Esophagus squamous epithelium (tissue), 5 donors: ENCODE data around the gene TMEM185B. TPM values are rescaled to one million over a fixed set of nuclear protein-coding genes. Genes with fewer than 3 reads are reported as not detected.
"Not testable (repeated sequence)": the region's sequence is repeated elsewhere in the genome, so short reads cannot be mapped to it uniquely, and the experiment has no call there.

Experiments used
- DNase-seq: peaks from one replicate; lab custom pipeline; 2025; lab: John Stamatoyannopoulos, UW
- H3K27ac ChIP-seq, 4 donors: fragments of 200-600 bp; sonication (generic); one replicate each; pipeline ENCODE4 v1.5.1; 2016 to 2019; ENCODE audit warnings: mild to moderate bottlenecking in 1 of 4
- H3K27me3 ChIP-seq, 4 donors: fragments of 200-600 bp; sonication (generic); 1 replicate in 3 of 4; 2 replicates in 1 of 4; pipeline versions ENCODE4 v1.5.1 to v1.6.0; 2017 to 2021; ENCODE audit warnings: antibody characterized with exemption in 1 of 4
- H3K36me3 ChIP-seq, 3 donors: fragments of 200-600 bp; sonication (generic); one replicate each; pipeline ENCODE4 v1.5.1; 2016 to 2019
- H3K4me1 ChIP-seq, 3 donors: fragments of 200-600 bp; sonication (generic); one replicate each; pipeline ENCODE4 v1.5.1; 2017 to 2019
- H3K4me3 ChIP-seq, 4 donors: fragments of 200-600 bp; sonication (generic); 1 replicate in 3 of 4; 2 replicates in 1 of 4; pipeline ENCODE4 v1.5.1; 2016 to 2019; ENCODE audit warnings: mild to moderate bottlenecking in 2 of 4, moderate library complexity in 1 of 4
- H3K9me3 ChIP-seq, 3 donors: fragments of 200-600 bp; sonication (generic); one replicate each; pipeline ENCODE4 v1.5.1; 2016 to 2019
- POLR2A ChIP-seq, 4 donors: fragments of 450-650 bp; IDR thresholded peaks; one replicate each; pipeline ENCODE4 v1.6.1; 2017; ENCODE audit warnings: antibody characterized with exemption in 4 of 4, mild to moderate bottlenecking in 4 of 4, moderate library complexity in 3 of 4
- WGBS, 2 donors: methylation state at CpG; one replicate each; pipeline ENCODE4 v1.1.5; 2018; 5-methylcytosine and 5-hydroxymethylcytosine counted together
- intact Hi-C: fragments of 100-400 bp; cut with DNase I; formaldehyde crosslinking; loops from one replicate; pipeline ENCODE4 v1.15.0; 2022
- total RNA-seq, 4 donors: library from RNA; depleted of rRNA; stranded (reverse); fragments of >200 nt; gene quantifications; one replicate each; pipeline ENCODE4 v1.1.0, GENCODE V29; 2016
- TF ChIP-seq, protein P1 (sequence below), 6 experiments: fragments of 450-650 bp in 4 of 6; fragments of 200-600 bp in 2 of 6; sonication (generic) in 2 of 6; IDR thresholded peaks; one replicate each; pipeline ENCODE4 v1.5.1; 2016 to 2019; ENCODE audit warnings: antibody characterized with exemption in 6 of 6, mild to moderate bottlenecking in 4 of 6, moderate library complexity in 4 of 6
- donor health status: DM: yes; HTN: yes; CAD: no.

Gene TMEM185B
- total RNA-seq, 4 donors from 2014 or later, result 20.9 to 24.8 (median 23.3) TPM

DNA sequence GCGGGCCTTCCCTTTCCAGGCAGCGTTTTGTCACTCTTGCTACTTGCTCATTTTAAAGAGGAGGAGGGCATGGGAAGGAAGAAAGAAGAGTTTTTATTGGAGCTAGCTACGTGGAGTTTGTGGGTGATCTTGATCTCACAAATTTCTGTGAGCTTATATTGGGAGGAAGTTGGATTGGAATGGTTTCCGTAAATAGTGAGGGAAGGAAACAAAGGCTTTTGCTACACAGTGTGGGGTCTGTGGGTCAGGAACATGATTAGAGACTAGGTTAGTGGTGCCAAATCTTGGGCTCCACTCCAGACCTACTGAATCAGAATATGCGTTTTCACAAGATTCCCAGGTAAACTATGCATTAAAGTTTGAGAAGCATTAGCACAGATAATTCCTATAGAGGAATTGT lies 37.5 kb upstream of the TMEM185B start:
- Histone ChIP-seq H3K9me3 (peaks cover 0 to 7% (median 0%) of the 10 kb centered on the region in 3 donors), H3K27ac (no peak overlapping the region), H3K27me3 (no peaks in the 10 kb centered on the region), H3K36me3 (no peaks in the 10 kb centered on the region), H3K4me3 (no peak overlapping the region), H3K4me1 (peaks cover 0 to 79% (median 35%) of the 10 kb centered on the region in 3 donors)
- WGBS, 2 donors, result 68 to 81% methylated on average over 4 to 5 of the region's 5 CpGs
- intact Hi-C loops, result no loop called here
- no peak for TF ChIP-seq POLR2A (IDR thresholded peaks at IDR 0.05)
- DNase-seq, result no peak

GRCh38 chr2:120259939-120260338 lies 36.7 kb upstream of the TMEM185B start:
- H3K27me3 ChIP-seq, H3K36me3 ChIP-seq, H3K4me3 ChIP-seq, H3K9me3 ChIP-seq, DNase-seq, H3K27ac ChIP-seq, intact Hi-C loops: not testable (repeated sequence)
- WGBS, 2 donors, result no CpG with 5 or more reads among the region's 15 CpGs
- H3K4me1 ChIP-seq, result peaks cover 0 to 79% (median 39%) of the 10 kb centered on the region in 3 donors

- intact Hi-C loops, result no loop called here
- Histone ChIP-seq H3K4me1 (peaks cover 6 to 77% (median 51%) of the 10 kb centered on the region in 3 donors), H3K27ac (no peak overlapping the region), H3K4me3 (no peak overlapping the region), H3K36me3 (no peaks in the 10 kb centered on the region), H3K9me3 (peaks cover 0 to 7% (median 0%) of the 10 kb centered on the region in 3 donors), H3K27me3 (no peaks in the 10 kb centered on the region)
- no peak for TF ChIP-seq POLR2A (IDR thresholded peaks at IDR 0.05)
- TF ChIP-seq, protein P1, sequence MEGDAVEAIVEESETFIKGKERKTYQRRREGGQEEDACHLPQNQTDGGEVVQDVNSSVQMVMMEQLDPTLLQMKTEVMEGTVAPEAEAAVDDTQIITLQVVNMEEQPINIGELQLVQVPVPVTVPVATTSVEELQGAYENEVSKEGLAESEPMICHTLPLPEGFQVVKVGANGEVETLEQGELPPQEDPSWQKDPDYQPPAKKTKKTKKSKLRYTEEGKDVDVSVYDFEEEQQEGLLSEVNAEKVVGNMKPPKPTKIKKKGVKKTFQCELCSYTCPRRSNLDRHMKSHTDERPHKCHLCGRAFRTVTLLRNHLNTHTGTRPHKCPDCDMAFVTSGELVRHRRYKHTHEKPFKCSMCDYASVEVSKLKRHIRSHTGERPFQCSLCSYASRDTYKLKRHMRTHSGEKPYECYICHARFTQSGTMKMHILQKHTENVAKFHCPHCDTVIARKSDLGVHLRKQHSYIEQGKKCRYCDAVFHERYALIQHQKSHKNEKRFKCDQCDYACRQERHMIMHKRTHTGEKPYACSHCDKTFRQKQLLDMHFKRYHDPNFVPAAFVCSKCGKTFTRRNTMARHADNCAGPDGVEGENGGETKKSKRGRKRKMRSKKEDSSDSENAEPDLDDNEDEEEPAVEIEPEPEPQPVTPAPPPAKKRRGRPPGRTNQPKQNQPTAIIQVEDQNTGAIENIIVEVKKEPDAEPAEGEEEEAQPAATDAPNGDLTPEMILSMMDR (IDR thresholded peaks at IDR 0.05), result no peak
- no peak for DNase-seq
- 82 to 90% methylated on average over 6 of the region's 9 CpGs for WGBS, 2 donors
Measured at GRCh38 chr2:120258196-120258595, 35.0 kb upstream of the TMEM185B start.

DNA sequence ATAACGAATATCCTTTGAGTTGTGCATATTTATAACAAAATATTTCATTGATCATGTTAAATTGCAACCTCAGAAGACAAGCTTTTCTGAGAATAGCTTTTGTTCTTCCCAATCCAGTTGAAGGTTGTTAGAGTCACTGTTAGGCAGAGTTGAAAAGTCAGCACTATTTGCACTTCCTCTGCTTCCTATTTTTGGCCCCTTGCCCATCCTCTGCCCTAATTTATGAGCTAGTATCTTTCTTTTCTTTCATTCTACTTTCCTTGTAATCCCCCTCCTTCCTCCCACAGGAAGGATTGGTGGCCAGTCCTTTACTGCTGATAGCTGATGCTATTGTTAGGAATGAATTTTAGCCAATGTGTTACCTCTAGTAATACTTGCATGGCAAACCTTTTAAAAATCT lies 34.3 kb upstream of the TMEM185B start:
- Histone ChIP-seq H3K36me3 (no peaks in the 10 kb centered on the region), H3K4me1 (peaks cover 6 to 71% (median 50%) of the 10 kb centered on the region in 3 donors), H3K9me3 (peaks cover 0 to 7% (median 0%) of the 10 kb centered on the region in 3 donors), H3K4me3 (no peak overlapping the region), H3K27me3 (no peaks in the 10 kb centered on the region), H3K27ac (no peak overlapping the region)
- 31 to 35% methylated on average over 1 of the region's 1 CpG for WGBS, 2 donors
- TF ChIP-seq POLR2A (IDR thresholded peaks at IDR 0.05), result no peak
- TF ChIP-seq, protein P1 (IDR thresholded peaks at IDR 0.05), result no peak
- intact Hi-C loops, result no loop called here
- no peak for DNase-seq

DNA sequence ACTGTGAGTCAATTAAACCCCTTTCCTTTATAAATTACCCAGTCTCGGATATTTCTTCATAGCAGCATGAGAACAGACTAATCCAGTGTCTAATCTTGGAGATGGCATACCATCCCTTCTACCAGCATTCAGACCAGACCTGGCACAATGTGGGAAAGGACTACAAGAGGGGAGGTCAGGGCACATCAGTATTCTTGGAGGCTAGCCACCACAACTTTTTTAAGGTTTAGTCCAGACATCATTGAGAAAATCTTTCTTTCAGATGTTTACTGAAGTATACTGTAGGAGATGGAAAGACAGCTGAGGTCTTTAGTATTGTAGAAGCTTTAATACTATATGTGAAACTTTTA lies 33.4 kb upstream of the TMEM185B start:
- H3K36me3 ChIP-seq, result no peaks in the 10 kb centered on the region
- H3K9me3 ChIP-seq, result peaks cover 0 to 7% (median 0%) of the 10 kb centered on the region in 3 donors
- H3K4me3 ChIP-seq, result no peak overlapping the region
- H3K4me1 ChIP-seq, result peaks cover 6 to 68% (median 46%) of the 10 kb centered on the region in 3 donors
- H3K27me3 ChIP-seq, result no peaks in the 10 kb centered on the region
- 50 to 79% methylated on average over 1 of the region's 1 CpG for WGBS, 2 donors
- intact Hi-C loops, result no loop called here
- TF ChIP-seq, protein P1 (IDR thresholded peaks at IDR 0.05), result no peak
- TF ChIP-seq POLR2A (IDR thresholded peaks at IDR 0.05), result no peak
- no peak for DNase-seq
- H3K27ac ChIP-seq, result no peak overlapping the region

- 63 to 66% methylated on average over 9 of the region's 9 CpGs for WGBS, 2 donors
- peaks cover 6 to 65% (median 41%) of the 10 kb centered on the region in 3 donors for H3K4me1 ChIP-seq
- H3K27ac ChIP-seq, result no peak overlapping the region
- no peaks in the 10 kb centered on the region for H3K27me3 ChIP-seq
- H3K9me3 ChIP-seq, result peaks cover 0 to 7% (median 0%) of the 10 kb centered on the region in 3 donors
- TF ChIP-seq, protein P1 (IDR thresholded peaks at IDR 0.05), result no peak
- TF ChIP-seq POLR2A (IDR thresholded peaks at IDR 0.05), result no peak
- H3K4me3 ChIP-seq, result no peak overlapping the region
- no peak for DNase-seq
- intact Hi-C loops, result no loop called here
- no peaks in the 10 kb centered on the region for H3K36me3 ChIP-seq
Measured at GRCh38 chr2:120255986-120256650, 32.9 kb upstream of the TMEM185B start.
